Measurements from ENCODE around the gene UBE4B. TPM values are rescaled to one million over a fixed set of nuclear protein-coding genes. Genes with fewer than 3 reads are reported as not detected.

The UBE4B gene
- total RNA-seq, 1 donor from 2014 or later: 80.3 TPM

DNA sequence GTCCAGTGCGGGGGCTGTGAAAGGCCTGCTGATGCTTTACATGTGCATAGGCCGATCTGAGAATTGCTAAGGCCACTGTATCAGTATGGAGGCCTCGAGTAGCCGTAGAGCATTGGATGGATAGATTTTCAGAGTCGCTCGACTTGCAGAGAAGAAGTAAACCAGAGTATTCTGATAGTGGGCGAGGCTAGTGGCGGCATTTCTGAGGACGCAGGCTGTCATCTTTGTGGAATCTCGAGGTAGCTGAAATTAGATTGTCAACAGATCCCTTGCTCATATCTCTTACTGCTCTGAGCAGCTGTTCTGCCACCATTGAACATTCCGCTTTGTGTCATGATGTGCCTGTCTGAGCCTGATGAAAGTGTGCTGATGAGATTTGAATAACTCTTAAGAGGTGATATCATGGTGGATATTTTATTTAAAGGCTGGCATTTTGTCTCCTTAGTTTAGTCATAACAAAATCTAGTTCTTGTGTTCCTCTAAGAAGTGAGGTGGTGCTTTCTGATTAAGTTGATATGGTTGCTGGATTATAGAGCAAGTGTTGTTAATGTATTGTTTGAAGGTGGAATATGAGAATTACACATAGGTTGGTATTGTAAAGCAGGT, 179.2 kb downstream of the UBE4B start:
- Histone ChIP-seq H3K36me3 (no peaks in the 10 kb centered on the region), H3K27ac (replicated peaks) (peak overlapping the region; percentile 100), H3K27me3 (ENCODE audit: low read depth) (no peaks in the 10 kb centered on the region), H3K4me1 (peaks cover 71% of the 10 kb centered on the region), H3K9me3 (replicated peaks) (no peaks in the 10 kb centered on the region), H3K4me3 (peak overlapping the region; percentile 98)
- no peak for DNase-seq
- intact Hi-C loops (cut with micrococcal nuclease): no loop called here
- TF ChIP-seq, protein P1, sequence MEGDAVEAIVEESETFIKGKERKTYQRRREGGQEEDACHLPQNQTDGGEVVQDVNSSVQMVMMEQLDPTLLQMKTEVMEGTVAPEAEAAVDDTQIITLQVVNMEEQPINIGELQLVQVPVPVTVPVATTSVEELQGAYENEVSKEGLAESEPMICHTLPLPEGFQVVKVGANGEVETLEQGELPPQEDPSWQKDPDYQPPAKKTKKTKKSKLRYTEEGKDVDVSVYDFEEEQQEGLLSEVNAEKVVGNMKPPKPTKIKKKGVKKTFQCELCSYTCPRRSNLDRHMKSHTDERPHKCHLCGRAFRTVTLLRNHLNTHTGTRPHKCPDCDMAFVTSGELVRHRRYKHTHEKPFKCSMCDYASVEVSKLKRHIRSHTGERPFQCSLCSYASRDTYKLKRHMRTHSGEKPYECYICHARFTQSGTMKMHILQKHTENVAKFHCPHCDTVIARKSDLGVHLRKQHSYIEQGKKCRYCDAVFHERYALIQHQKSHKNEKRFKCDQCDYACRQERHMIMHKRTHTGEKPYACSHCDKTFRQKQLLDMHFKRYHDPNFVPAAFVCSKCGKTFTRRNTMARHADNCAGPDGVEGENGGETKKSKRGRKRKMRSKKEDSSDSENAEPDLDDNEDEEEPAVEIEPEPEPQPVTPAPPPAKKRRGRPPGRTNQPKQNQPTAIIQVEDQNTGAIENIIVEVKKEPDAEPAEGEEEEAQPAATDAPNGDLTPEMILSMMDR (IDR thresholded peaks at IDR 0.05; ENCODE audit: borderline replicate concordance): no peak

DNA sequence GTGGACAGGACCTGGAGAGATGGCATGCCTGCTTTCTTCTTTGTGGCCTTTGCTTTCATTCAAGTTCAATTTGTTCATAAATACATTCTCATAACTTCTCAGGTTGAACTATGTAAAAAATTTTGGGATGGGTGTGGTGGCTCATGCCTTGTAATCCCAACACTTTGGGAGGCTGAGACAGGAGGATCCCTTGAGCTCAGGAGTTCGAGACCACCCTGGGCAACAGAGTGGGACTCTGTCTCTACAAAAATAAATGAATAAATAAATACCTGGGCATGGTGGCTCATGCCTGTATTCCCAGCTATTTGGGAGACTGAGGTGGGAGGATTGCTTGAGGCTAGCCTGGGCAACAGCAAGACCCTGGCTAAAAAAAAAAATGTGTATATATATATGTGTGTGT, 179.7 kb downstream of the UBE4B start:
- intact Hi-C loops (cut with micrococcal nuclease): no loop called here
- peaks cover 77% of the 10 kb centered on the region for H3K4me1 ChIP-seq
- H3K27ac ChIP-seq (replicated peaks): peak overlapping the region; percentile 100

DNA sequence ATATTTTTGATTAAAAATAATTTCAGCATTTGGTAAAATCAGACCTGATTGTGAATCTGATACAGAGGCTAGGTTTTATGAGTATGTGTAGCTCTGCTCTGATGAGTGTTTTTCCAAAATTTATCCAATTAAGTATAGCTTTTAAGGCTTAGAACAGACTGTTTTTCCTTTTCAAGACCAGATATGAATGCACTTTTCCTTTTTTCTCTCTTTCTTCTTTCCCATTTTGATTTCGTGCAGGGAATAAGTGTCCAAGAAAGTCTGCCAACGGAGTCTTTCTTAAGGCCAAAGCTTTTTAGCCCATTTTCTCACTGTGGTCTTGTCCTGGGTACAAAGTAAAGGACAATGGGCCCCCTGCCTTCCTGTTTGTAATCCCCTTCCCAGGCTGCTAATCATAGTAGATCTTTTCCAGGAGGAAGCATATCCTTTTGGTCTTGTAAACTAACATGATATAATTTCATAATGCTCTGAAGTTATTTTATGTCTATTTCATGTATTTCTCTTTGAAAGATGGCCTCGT, 180.5 kb downstream of the UBE4B start:
- Histone ChIP-seq H3K27me3 (ENCODE audit: low read depth) (no peaks in the 10 kb centered on the region), H3K9me3 (replicated peaks) (no peaks in the 10 kb centered on the region), H3K27ac (replicated peaks) (peak overlapping the region; percentile 100), H3K4me3 (peak overlapping the region; percentile 22), H3K4me1 (peaks cover 85% of the 10 kb centered on the region), H3K36me3 (no peaks in the 10 kb centered on the region)
- intact Hi-C loops (cut with micrococcal nuclease): no loop called here
- TF ChIP-seq, protein P1 (IDR thresholded peaks at IDR 0.05; ENCODE audit: borderline replicate concordance): no peak
- no peak for DNase-seq

More for the DNA sequence above, 179.7 kb downstream of the UBE4B start:
- no peaks in the 10 kb centered on the region for H3K36me3 ChIP-seq
- DNase-seq: no peak
- TF ChIP-seq, protein P1 (IDR thresholded peaks at IDR 0.05; ENCODE audit: borderline replicate concordance): no peak
- H3K9me3 ChIP-seq (replicated peaks): no peaks in the 10 kb centered on the region
- no peaks in the 10 kb centered on the region for H3K27me3 ChIP-seq (ENCODE audit: low read depth)
- peak overlapping the region; percentile 98 for H3K4me3 ChIP-seq

DNA sequence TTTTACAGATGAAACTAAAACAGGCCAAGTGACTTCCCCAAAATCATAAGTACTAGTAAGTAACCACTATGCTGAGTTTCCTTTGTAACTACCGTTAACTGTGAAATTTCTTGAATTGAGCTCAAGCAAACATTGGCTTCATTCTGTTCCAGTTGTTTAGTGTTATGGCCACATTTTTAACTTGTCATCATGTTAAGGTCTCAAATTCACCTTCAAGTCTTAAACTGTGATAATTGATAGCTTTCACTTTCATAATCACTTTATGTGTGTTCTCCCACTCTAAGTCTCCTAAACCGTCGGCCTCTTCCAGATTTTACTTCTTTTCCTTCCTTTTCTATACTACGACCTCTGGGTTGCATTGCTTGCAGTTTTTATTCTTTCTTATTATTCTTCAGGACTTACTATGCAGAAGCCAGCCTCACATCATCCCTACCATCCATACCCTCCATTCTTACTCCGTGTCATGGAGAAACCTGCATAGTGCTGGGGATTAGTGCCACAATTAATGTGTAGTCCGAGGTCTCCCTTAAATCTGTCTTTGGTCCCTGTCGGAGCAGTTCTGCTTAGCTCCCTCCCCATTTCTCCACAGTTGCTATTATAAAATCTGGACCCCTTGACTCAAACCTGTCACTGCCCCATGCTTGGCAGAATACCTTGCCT, 183.5 kb downstream of the UBE4B start:
- Histone ChIP-seq H3K36me3 (no peaks in the 10 kb centered on the region), H3K9me3 (replicated peaks) (no peaks in the 10 kb centered on the region), H3K4me3 (peak overlapping the region; percentile 30), H3K4me1 (peaks cover 97% of the 10 kb centered on the region), H3K27ac (replicated peaks) (peak overlapping the region; percentile 49), H3K27me3 (ENCODE audit: low read depth) (no peaks in the 10 kb centered on the region)
- no peak for DNase-seq
- intact Hi-C loops (cut with micrococcal nuclease): no loop called here
- TF ChIP-seq, protein P1 (IDR thresholded peaks at IDR 0.05; ENCODE audit: borderline replicate concordance): no peak

DNA sequence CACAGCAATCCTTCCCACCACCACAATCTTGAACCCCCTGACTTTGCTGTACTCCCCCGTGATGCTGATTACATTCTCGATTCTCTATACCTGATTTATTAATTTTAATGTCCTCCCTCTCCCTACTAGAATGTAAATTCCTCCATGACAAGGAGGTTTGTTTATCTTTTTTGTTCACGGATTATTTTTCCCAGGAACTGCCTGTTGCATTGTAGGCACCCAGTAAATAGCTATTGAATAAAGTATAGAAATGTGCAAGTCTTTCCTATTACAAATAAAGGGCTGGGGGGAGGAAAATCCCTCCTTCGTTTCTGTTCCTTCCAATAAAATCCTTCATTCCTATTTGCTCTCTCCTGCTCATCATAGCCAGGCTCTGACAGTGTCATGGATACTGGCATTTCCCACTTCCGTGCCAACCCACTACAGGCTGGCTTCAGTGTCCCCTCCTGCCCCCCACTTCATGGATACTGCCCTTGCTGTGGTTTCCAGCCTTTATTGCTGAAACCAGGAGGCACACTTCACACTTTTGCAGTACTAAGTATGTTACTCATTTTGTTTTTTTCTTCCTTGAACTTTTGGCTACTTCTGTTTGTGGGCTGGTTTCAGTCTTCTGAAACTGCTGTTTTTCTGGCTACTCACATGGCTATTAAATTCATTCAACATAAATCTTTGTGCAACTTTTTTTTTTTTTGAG, 185.1 kb downstream of the UBE4B start:
- intact Hi-C loops (cut with micrococcal nuclease): no loop called here
- H3K27me3 ChIP-seq (ENCODE audit: low read depth): no peaks in the 10 kb centered on the region
- TF ChIP-seq, protein P1 (IDR thresholded peaks at IDR 0.05; ENCODE audit: borderline replicate concordance): no peak
- H3K36me3 ChIP-seq: no peaks in the 10 kb centered on the region
- H3K4me1 ChIP-seq: peaks cover 98% of the 10 kb centered on the region
- peak overlapping the region; percentile 49 for H3K27ac ChIP-seq (replicated peaks)
- no peak overlapping the region for H3K4me3 ChIP-seq
- no peaks in the 10 kb centered on the region for H3K9me3 ChIP-seq (replicated peaks)
- DNase-seq: no peak
